ENCODE measurements around the gene DNAJC5.

DNA sequence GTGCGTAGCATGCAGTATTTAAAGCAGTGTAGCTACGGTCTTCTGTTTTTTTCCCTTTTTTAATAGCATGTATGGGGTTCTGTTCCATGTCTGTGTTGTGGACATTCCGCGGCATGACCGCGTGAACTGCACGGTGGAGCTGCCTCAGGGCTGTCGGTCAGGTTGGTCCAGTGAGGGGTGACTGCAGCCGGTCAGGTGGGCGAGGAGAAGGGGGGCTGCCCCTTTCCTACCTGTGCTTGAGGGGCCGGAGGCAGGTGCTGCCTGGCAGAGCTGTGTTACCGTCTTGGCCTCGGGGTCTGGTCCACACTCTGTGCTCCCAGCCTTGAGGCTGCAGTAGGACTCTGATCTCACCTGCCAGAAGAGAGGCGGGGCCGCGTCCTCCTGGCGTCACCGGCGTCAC is 36.8 kb downstream of the DNAJC5 start:
- TF ChIP-seq, protein P1, sequence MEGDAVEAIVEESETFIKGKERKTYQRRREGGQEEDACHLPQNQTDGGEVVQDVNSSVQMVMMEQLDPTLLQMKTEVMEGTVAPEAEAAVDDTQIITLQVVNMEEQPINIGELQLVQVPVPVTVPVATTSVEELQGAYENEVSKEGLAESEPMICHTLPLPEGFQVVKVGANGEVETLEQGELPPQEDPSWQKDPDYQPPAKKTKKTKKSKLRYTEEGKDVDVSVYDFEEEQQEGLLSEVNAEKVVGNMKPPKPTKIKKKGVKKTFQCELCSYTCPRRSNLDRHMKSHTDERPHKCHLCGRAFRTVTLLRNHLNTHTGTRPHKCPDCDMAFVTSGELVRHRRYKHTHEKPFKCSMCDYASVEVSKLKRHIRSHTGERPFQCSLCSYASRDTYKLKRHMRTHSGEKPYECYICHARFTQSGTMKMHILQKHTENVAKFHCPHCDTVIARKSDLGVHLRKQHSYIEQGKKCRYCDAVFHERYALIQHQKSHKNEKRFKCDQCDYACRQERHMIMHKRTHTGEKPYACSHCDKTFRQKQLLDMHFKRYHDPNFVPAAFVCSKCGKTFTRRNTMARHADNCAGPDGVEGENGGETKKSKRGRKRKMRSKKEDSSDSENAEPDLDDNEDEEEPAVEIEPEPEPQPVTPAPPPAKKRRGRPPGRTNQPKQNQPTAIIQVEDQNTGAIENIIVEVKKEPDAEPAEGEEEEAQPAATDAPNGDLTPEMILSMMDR (optimal IDR thresholded peaks at IDR 0.05 in 1 of 3, IDR thresholded peaks at IDR 0.05 in 1 of 3, conservative IDR thresholded peaks at IDR 0.05 in 1 of 3; ENCODE audit: extremely low read depth in 1 of 3, insufficient read depth in 2 of 3, low read length in 3 of 3) = no peak
- TF ChIP-seq EZH2 (IDR thresholded peaks at IDR 0.05; ENCODE audit: low read length) = no peak
